NCI-H1417 (cell line): ENCODE data around the gene COTL1.
"Not testable (repeated sequence)": the region's sequence is repeated elsewhere in the genome, so short reads cannot be mapped to it uniquely, and the experiment has no call there.

Source experiments
- DNase-seq, 3 experiments: peaks; one replicate each; lab custom pipeline; 2025; lab: John Stamatoyannopoulos, UW

COTL1 gene

GRCh38 chr16:84643180-84643583 lies 25.3 kb upstream of the COTL1 start:
- DNase-seq: peak in 2 of 3 experiments; percentile 64 to 82

GRCh38 chr16:84641643-84642358 lies 23.9 kb upstream of the COTL1 start:
- no peak for DNase-seq

- DNase-seq: no peak
These were observed 22.3 kb upstream of the COTL1 start for GRCh38 chr16:84640145-84640544.

GRCh38 chr16:84638231-84638806 lies 20.4 kb upstream of the COTL1 start:
- DNase-seq: no peak

- DNase-seq: no peak
These were observed 19.8 kb upstream of the COTL1 start for GRCh38 chr16:84637709-84638108.

- no peak for DNase-seq
These were observed 17.8 kb upstream of the COTL1 start for GRCh38 chr16:84635702-84636101.

GRCh38 chr16:84633622-84634021 lies 15.7 kb upstream of the COTL1 start:
- peak in 1 of 3 experiments; percentile 53 for DNase-seq

- DNase-seq: not testable (repeated sequence)
These were observed 15.0 kb upstream of the COTL1 start for GRCh38 chr16:84632862-84633261.

GRCh38 chr16:84631886-84632285 lies 14.0 kb upstream of the COTL1 start:
- no peak for DNase-seq

- peak in 1 of 3 experiments; percentile 4 for DNase-seq
These were observed 13.2 kb upstream of the COTL1 start for GRCh38 chr16:84631153-84631466.

- DNase-seq: no peak
These were observed 12.7 kb upstream of the COTL1 start for GRCh38 chr16:84630446-84631152.

GRCh38 chr16:84630009-84630408 lies 12.1 kb upstream of the COTL1 start:
- no peak for DNase-seq

GRCh38 chr16:84629580-84629979 lies 11.7 kb upstream of the COTL1 start:
- no peak for DNase-seq

GRCh38 chr16:84628226-84628731 lies 10.4 kb upstream of the COTL1 start:
- peak in 2 of 3 experiments; percentile 9 to 24 for DNase-seq

GRCh38 chr16:84625556-84625955 lies 7.7 kb upstream of the COTL1 start:
- no peak for DNase-seq

GRCh38 chr16:84620913-84621312 lies 3.0 kb upstream of the COTL1 start:
- not testable (repeated sequence) for DNase-seq

GRCh38 chr16:84618581-84619460 lies 943 bp upstream of the COTL1 start:
- peak in 2 of 3 experiments; percentile 57 to 74 for DNase-seq

- peak in 2 of 3 experiments; percentile 47 to 64 for DNase-seq
These were observed 662 bp downstream of the COTL1 start for GRCh38 chr16:84617041-84617790.

GRCh38 chr16:84616515-84616914 lies 1.4 kb downstream of the COTL1 start:
- DNase-seq: peak; percentile 22 to 54 (median 31)

- peak; percentile 41 to 65 (median 46) for DNase-seq
These were observed 2.7 kb downstream of the COTL1 start for GRCh38 chr16:84614968-84615813.
